ENCODE results near the gene FBXO28.

- TF ChIP-seq CTCF (IDR thresholded peaks at IDR 0.05) = no peak
- no peak for TF ChIP-seq POLR2A (IDR thresholded peaks at IDR 0.05)
These were observed 380 bp upstream of the FBXO28 start for GRCh38 chr1:224113545-224113917.
